Measurements from ENCODE around the gene KCNQ1OT1.

Gene KCNQ1OT1

DNA sequence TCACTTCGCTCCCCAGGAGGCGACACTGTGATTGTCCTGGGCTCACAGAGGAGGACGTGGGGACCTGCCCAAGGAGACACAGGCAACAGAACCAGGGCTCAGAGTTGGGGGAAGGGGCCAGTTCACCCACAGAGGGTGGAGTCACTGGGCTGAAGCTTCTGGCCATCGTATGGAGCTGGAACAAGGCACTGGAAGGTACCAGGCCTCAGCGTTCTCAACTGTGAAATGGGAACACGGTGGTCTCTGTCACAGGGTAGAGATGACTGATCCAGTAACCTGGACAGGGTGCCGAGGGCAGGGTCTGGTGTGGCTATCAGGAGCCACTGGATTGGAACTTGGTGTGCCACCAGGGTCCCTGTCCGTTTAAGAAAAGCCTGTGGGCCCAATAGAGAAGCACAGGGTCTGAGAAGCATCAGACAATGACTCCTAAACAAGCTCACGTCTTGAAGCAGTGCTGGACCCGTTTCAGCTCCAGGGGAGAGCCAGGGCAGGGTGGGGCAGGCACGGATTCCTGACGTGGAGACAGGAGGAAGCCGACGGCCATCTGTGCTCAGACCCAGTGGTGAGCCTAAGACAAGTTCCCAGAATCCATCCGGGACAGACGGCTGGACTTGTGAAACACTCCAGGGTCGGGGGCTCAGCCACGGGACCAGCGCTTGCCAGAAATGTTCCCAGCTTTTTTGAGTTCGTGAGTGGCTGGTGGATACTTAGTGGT lies 25.0 kb upstream of the KCNQ1OT1 start:
- DNase-seq (ENCODE audit: low spot score), result no peak
- Histone ChIP-seq H3K4me3 (no peak overlapping the region), H3K27ac (no peak overlapping the region)
- TF ChIP-seq, protein P1, sequence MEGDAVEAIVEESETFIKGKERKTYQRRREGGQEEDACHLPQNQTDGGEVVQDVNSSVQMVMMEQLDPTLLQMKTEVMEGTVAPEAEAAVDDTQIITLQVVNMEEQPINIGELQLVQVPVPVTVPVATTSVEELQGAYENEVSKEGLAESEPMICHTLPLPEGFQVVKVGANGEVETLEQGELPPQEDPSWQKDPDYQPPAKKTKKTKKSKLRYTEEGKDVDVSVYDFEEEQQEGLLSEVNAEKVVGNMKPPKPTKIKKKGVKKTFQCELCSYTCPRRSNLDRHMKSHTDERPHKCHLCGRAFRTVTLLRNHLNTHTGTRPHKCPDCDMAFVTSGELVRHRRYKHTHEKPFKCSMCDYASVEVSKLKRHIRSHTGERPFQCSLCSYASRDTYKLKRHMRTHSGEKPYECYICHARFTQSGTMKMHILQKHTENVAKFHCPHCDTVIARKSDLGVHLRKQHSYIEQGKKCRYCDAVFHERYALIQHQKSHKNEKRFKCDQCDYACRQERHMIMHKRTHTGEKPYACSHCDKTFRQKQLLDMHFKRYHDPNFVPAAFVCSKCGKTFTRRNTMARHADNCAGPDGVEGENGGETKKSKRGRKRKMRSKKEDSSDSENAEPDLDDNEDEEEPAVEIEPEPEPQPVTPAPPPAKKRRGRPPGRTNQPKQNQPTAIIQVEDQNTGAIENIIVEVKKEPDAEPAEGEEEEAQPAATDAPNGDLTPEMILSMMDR (IDR thresholded peaks at IDR 0.05), result no peak

DNA sequence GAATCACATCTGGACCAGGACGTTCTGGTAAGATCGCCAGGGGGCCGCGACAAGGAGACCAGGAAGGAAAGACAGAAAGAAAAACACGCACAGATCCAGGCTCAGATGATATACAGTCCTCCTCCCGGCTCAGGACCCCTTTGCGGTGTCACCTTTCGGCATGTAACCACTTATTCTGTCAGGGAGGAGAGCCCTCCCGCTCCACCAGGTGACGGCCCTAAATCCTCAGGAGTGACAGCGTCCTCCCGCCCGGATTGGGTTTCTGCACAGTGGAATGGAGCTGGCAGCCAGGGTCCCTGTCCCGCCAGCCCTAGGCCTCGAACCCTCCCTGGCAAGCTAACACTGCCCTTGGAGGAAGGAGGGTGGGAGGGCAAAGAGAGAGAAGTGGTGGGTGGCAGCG lies 24.3 kb upstream of the KCNQ1OT1 start:
- no peak overlapping the region for H3K4me3 ChIP-seq
- H3K27ac ChIP-seq, result no peak overlapping the region
- TF ChIP-seq, protein P1 (IDR thresholded peaks at IDR 0.05), result no peak
- no peak for DNase-seq (ENCODE audit: low spot score)

DNA sequence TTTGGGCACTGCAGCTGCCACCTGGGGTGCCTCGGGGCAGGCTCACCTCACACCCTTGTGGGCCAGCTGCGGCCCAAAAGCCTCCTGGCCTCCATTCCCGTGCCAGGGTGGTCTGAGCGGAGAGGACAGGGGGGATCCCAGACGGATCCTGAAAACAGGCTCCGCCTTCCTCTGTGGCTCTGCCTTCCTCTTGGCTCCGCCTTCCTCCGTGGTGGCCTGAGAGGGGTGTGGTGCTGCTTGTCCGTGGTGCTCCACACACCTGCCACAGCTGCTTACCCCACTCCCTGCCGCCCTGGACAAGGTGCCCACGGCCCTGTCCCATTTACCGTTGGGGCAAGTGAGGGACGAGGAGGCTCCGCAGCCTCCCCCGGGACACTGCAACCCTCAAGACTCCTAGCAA lies 23.2 kb upstream of the KCNQ1OT1 start:
- Histone ChIP-seq H3K27ac (no peak overlapping the region), H3K4me3 (no peak overlapping the region)
- DNase-seq (ENCODE audit: low spot score), result no peak
- TF ChIP-seq, protein P1 (IDR thresholded peaks at IDR 0.05), result no peak

DNA sequence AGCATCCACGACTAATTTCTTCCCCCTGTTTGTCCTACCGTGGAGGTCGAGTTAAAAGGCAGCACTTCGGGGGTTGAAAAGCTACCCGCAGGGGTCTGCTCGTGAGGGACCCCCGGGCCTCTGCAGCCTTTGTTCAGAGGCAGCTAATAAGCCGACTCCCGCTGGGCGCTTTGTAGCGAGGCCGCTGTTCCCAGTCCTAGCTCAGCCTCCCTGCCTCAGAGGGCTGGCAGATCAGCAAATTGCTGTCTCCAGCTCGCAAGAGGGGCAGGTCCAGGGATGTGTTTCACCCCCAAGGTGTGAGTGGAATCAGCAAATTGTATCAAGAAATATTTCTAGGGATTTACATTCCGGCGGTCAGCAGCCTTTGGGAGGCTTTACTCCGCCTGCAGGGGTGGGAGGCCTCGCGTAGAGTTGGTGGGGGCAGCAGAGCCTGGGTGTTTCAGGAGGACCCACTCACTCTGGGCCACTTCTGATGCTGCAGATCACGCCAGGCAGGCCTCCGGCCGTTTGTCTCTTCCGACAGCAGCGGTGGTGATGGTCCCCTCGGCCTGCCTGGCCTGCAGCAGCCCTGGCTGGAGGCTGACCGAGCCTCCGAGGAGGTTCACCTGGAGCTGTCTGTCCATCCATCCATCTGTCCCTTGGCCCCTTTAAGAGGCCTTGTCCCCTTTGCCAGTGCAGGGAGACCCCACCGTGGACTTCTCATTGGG lies 21.6 kb upstream of the KCNQ1OT1 start:
- H3K4me3 ChIP-seq, result no peak overlapping the region
- DNase-seq (ENCODE audit: low spot score), result no peak
- TF ChIP-seq, protein P1 (IDR thresholded peaks at IDR 0.05), result no peak
- H3K27ac ChIP-seq, result no peak overlapping the region

DNA sequence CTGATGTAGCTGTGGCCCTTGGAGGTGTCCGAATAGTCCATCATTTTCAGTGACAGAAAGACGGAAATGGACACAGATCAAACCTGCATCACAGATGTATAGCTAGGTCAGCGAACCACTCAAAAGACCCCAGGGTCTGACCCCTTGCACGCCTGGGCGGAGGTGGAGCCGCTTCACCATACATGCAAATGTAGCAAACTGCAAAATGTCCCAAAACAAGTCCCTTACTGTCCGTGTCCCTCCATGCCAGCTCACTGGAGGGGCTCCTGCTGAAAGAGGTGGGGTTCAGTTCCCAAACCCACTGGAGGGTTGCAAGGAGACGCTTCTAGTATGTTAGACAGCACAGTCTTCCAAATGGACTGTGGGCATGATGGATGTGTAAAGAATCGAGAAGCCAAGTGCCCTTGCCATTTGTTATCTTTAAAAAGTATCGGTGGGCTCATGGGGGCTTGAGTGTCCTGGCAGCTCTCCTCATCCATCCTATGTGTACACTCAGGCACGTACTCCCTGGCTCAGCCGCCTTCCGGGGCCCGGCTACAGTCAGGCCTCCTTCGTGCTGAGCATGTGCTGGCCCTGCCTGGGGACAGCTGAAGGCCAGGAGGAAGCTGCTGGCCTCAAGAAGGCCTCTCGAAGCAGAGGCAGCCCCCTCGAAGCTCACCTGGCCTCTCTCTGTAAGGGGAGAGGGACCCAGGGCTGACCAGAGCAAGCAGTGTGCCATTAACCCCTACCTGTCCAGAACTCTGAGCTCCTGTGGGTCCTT lies 20.2 kb upstream of the KCNQ1OT1 start:
- H3K4me3 ChIP-seq, result no peak overlapping the region
- H3K27ac ChIP-seq, result no peak overlapping the region
- no peak for DNase-seq (ENCODE audit: low spot score)
- TF ChIP-seq, protein P1 (IDR thresholded peaks at IDR 0.05), result no peak

DNA sequence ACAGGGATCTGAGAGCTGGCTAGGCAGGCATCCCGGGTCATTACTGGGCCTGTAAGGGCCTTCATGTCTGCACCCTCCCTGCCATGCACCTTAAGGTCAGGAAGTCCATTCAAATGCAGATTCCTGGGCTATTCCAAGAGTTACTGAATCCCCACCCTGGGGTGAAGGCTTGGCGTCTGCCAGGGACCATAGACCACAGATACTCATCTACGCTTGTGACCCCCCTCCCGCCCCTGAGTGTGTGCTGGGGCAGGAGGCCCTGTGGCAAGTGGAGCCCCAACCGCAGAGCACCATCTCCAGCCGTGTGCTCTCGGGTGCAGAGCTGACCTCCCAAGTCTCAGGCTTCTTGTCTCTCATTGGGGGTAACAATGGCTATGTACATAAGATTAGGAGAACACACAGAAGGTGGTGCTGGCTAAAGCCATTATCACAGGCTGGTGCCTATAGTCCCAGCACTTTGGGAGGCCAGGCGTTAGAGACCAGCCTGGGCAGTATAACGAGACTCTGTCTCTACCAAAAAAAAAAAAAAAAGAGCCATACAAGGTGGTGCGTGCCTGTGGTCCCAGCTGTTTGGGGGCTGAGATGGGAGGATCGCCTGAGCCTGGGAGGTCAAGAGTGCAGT lies 19.1 kb upstream of the KCNQ1OT1 start:
- no peak overlapping the region for H3K27ac ChIP-seq
- no peak for DNase-seq (ENCODE audit: low spot score)
- TF ChIP-seq, protein P1 (IDR thresholded peaks at IDR 0.05), result no peak
- no peak overlapping the region for H3K4me3 ChIP-seq

Measured in coronary artery (tissue), 2 donors.